ENCODE results near the gene PMPCA.

DNA sequence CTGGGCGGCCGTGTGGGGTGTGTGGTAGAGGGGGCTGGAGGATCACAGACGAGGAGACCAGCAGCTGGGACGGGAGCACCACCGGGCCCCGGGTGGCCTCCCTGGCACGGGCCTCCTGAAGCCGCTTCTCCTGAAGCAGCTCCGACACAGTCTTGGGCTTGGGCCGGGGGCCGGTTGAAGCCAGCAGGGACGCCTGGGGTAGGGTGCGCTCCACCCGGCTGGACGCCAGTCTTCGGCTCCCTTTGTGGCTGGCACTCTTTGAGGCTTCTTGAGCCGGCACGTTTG is 31.5 kb upstream of the PMPCA start:
- TF ChIP-seq, protein P1, sequence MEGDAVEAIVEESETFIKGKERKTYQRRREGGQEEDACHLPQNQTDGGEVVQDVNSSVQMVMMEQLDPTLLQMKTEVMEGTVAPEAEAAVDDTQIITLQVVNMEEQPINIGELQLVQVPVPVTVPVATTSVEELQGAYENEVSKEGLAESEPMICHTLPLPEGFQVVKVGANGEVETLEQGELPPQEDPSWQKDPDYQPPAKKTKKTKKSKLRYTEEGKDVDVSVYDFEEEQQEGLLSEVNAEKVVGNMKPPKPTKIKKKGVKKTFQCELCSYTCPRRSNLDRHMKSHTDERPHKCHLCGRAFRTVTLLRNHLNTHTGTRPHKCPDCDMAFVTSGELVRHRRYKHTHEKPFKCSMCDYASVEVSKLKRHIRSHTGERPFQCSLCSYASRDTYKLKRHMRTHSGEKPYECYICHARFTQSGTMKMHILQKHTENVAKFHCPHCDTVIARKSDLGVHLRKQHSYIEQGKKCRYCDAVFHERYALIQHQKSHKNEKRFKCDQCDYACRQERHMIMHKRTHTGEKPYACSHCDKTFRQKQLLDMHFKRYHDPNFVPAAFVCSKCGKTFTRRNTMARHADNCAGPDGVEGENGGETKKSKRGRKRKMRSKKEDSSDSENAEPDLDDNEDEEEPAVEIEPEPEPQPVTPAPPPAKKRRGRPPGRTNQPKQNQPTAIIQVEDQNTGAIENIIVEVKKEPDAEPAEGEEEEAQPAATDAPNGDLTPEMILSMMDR (optimal IDR thresholded peaks at IDR 0.05 in 1 of 3, IDR thresholded peaks at IDR 0.05 in 1 of 3, conservative IDR thresholded peaks at IDR 0.05 in 1 of 3; ENCODE audit: extremely low read depth in 1 of 3, insufficient read depth in 2 of 3, low read length in 3 of 3) = no peak
- no peak for TF ChIP-seq EZH2 (IDR thresholded peaks at IDR 0.05; ENCODE audit: low read length)

All from keratinocyte (primary cell).